Measurements from ENCODE around the gene KRT34. TPM values are rescaled to one million over a fixed set of nuclear protein-coding genes. Genes with fewer than 3 reads are reported as not detected.
"Not testable (repeated sequence)": the region's sequence is repeated elsewhere in the genome, so short reads cannot be mapped to it uniquely, and the experiment has no call there.

The KRT34 gene
- total and polyA plus RNA-seq, 2 experiments from 2014 or later, result 0.20 TPM; not detected in 1

- no peaks in the 10 kb centered on the region for H3K4me1 ChIP-seq (ENCODE audit: insufficient read depth)
- no peak for TF ChIP-seq CTCF (IDR thresholded peaks at IDR 0.05; ENCODE audit: poor library complexity)
- TF ChIP-seq EZH2phosphoT487 (IDR thresholded peaks at IDR 0.05; ENCODE audit: low read depth, severe bottlenecking, unreplicated experiment), result no peak
- no peak for TF ChIP-seq EZH2 (IDR thresholded peaks at IDR 0.05; ENCODE audit: borderline replicate concordance)
- H2AFZ ChIP-seq, result no peak overlapping the region
- no peaks in the 10 kb centered on the region for H3K79me2 ChIP-seq
- no peaks in the 10 kb centered on the region for H4K20me1 ChIP-seq (ENCODE audit: insufficient read depth, poor library complexity, severe bottlenecking)
- H3K27me3 ChIP-seq, result no peaks in the 10 kb centered on the region
- no peaks in the 10 kb centered on the region for H3K36me3 ChIP-seq (replicated peaks; ENCODE audit: insufficient read depth, low read depth)
- 94% methylated on average over 7 of the region's 7 CpGs for WGBS (ENCODE audit: low lambda C conversion rate, missing lambda C conversion rate)
- no peaks in the 10 kb centered on the region for H3K9me3 ChIP-seq (ENCODE audit: low read depth)
- no peak overlapping the region for H3K4me2 ChIP-seq
- DNase-seq (ENCODE audit: low spot score), result no peak
- no peaks in the 10 kb centered on the region for H3K9me2 ChIP-seq (replicated peaks; ENCODE audit: insufficient read depth)
- no peak overlapping the region for H3K27ac ChIP-seq
- H3K4me3 ChIP-seq, result no peak overlapping the region
Measured at GRCh38 chr17:41396340-41396739, 14.2 kb upstream of the KRT34 start.

GRCh38 chr17:41395611-41396010 is 13.5 kb upstream of the KRT34 start:
- Histone ChIP-seq H3K4me2 (no peak overlapping the region), H3K9me2 (replicated peaks; ENCODE audit: insufficient read depth) (no peaks in the 10 kb centered on the region)
- 100% methylated on average over 1 of the region's 1 CpG for WGBS (ENCODE audit: low lambda C conversion rate, missing lambda C conversion rate)

GRCh38 chr17:41395044-41395443 is 12.9 kb upstream of the KRT34 start:
- H3K79me2 ChIP-seq; H2AFZ ChIP-seq; H3K9me3 ChIP-seq (ENCODE audit: low read depth); H3K27ac ChIP-seq; H3K36me3 ChIP-seq (replicated peaks; ENCODE audit: insufficient read depth, low read depth); DNase-seq (ENCODE audit: low spot score); H3K4me3 ChIP-seq; H4K20me1 ChIP-seq (ENCODE audit: insufficient read depth, poor library complexity, severe bottlenecking); H3K27me3 ChIP-seq; H3K4me2 ChIP-seq; H3K9me2 ChIP-seq (replicated peaks; ENCODE audit: insufficient read depth); H3K4me1 ChIP-seq (ENCODE audit: insufficient read depth): not testable (repeated sequence)
- WGBS (ENCODE audit: low lambda C conversion rate, missing lambda C conversion rate), result 91% methylated on average over 12 of the region's 12 CpGs

More at GRCh38 chr17:41395611-41396010, 13.5 kb upstream of the KRT34 start:
- Histone ChIP-seq H3K36me3 (replicated peaks; ENCODE audit: insufficient read depth, low read depth) (no peaks in the 10 kb centered on the region), H3K27me3 (no peaks in the 10 kb centered on the region), H3K27ac (no peak overlapping the region), H3K9me3 (ENCODE audit: low read depth) (no peaks in the 10 kb centered on the region), H4K20me1 (ENCODE audit: insufficient read depth, poor library complexity, severe bottlenecking) (no peaks in the 10 kb centered on the region), H3K79me2 (no peaks in the 10 kb centered on the region), H2AFZ (no peak overlapping the region), H3K4me3 (no peak overlapping the region), H3K4me1 (ENCODE audit: insufficient read depth) (no peaks in the 10 kb centered on the region)
- DNase-seq (ENCODE audit: low spot score), result no peak
- TF ChIP-seq EZH2phosphoT487 (IDR thresholded peaks at IDR 0.05; ENCODE audit: low read depth, severe bottlenecking, unreplicated experiment), result no peak
- TF ChIP-seq CTCF (IDR thresholded peaks at IDR 0.05; ENCODE audit: poor library complexity), result no peak

- H3K4me2 ChIP-seq, result no peak overlapping the region
- TF ChIP-seq EZH2phosphoT487 (IDR thresholded peaks at IDR 0.05; ENCODE audit: low read depth, severe bottlenecking, unreplicated experiment), result no peak
- no peak for TF ChIP-seq CTCF (IDR thresholded peaks at IDR 0.05; ENCODE audit: poor library complexity)
- TF ChIP-seq EZH2 (IDR thresholded peaks at IDR 0.05; ENCODE audit: borderline replicate concordance), result no peak
- H4K20me1 ChIP-seq (ENCODE audit: insufficient read depth, poor library complexity, severe bottlenecking), result no peaks in the 10 kb centered on the region
- WGBS (ENCODE audit: low lambda C conversion rate, missing lambda C conversion rate), result 93% methylated on average over 10 of the region's 10 CpGs
- DNase-seq (ENCODE audit: low spot score), result no peak
- H3K36me3 ChIP-seq (replicated peaks; ENCODE audit: insufficient read depth, low read depth), result no peaks in the 10 kb centered on the region
- H3K4me3 ChIP-seq, result no peak overlapping the region
- no peak overlapping the region for H3K27ac ChIP-seq
- no peaks in the 10 kb centered on the region for H3K27me3 ChIP-seq
- no peaks in the 10 kb centered on the region for H3K4me1 ChIP-seq (ENCODE audit: insufficient read depth)
- no peaks in the 10 kb centered on the region for H3K9me3 ChIP-seq (ENCODE audit: low read depth)
- no peak overlapping the region for H2AFZ ChIP-seq
- H3K9me2 ChIP-seq (replicated peaks; ENCODE audit: insufficient read depth), result no peaks in the 10 kb centered on the region
- no peaks in the 10 kb centered on the region for H3K79me2 ChIP-seq
Measured at GRCh38 chr17:41394254-41394996, 12.3 kb upstream of the KRT34 start.

Measured in hepatocyte (in vitro differentiated cells).